Mucosa of rectum (tissue), 2 donors: Measurements from ENCODE around the gene HCFC1R1.

Experiments
- H3K27ac ChIP-seq, 2 donors: one replicate each; pipeline ENCODE4 v1.7.0; 2013; ENCODE audit warnings: inconsistent platforms in 2 of 2, low read depth in 2 of 2, low read length in 2 of 2
- H3K27me3 ChIP-seq, 2 donors: one replicate each; pipeline ENCODE4 v1.7.0; 2013; ENCODE audit warnings: low read length in 2 of 2; ENCODE audit not compliant: control insufficient read depth in 2 of 2, insufficient read depth in 2 of 2
- H3K36me3 ChIP-seq, 2 donors: one replicate each; pipeline ENCODE4 v1.7.0; 2013; ENCODE audit warnings: low read length in 2 of 2; ENCODE audit not compliant: control insufficient read depth in 2 of 2, insufficient read depth in 2 of 2
- H3K4me1 ChIP-seq, 2 donors: one replicate each; pipeline ENCODE4 v1.7.0; 2013; ENCODE audit warnings: low read length in 2 of 2, mild to moderate bottlenecking in 1 of 2; ENCODE audit not compliant: control insufficient read depth in 2 of 2, insufficient read depth in 2 of 2
- H3K4me3 ChIP-seq, 2 donors: one replicate each; pipeline ENCODE4 v1.7.0; 2013; ENCODE audit warnings: low read length in 2 of 2
- H3K9ac ChIP-seq, 2 donors: one replicate each; pipeline ENCODE4 v1.7.0; 2013; ENCODE audit warnings: low read length in 2 of 2, low read depth in 1 of 2, mild to moderate bottlenecking in 1 of 2
- H3K9me3 ChIP-seq, 2 donors: one replicate each; pipeline ENCODE4 v1.7.0; 2013; ENCODE audit warnings: low read length in 2 of 2; ENCODE audit not compliant: control insufficient read depth in 2 of 2
- donor health status: healthy.
- donor health status: Normal muscosa, but diverticular disease.

The HCFC1R1 gene

GRCh38 chr16:3049921-3050481 lies 26.3 kb upstream of the HCFC1R1 start:
- Histone ChIP-seq H3K4me1 (peaks cover 0 to 6% of the 10 kb centered on the region in 2 donors), H3K9me3 (no peaks in the 10 kb centered on the region), H3K27ac (no peak overlapping the region), H3K36me3 (no peaks in the 10 kb centered on the region), H3K9ac (no peak overlapping the region), H3K27me3 (peaks cover 19 to 30% of the 10 kb centered on the region in 2 donors), H3K4me3 (no peak overlapping the region)

DNA sequence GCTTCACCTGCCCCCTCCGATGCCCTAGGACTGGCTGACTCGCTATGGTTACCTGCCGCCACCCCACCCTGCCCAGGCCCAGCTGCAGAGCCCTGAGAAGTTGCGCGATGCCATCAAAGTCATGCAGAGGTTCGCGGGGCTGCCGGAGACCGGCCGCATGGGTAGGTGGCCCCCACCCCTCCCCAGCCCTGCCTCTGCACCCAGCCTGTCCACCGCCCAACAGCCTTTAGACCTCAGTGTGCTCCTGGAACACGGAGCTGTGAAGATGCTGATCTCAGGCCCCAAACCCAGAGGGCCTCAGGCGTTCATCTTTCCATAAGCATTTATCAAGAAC lies 23.6 kb upstream of the HCFC1R1 start:
- Histone ChIP-seq H3K4me3 (peak overlapping the region in 1 of 2 donors; percentile 31), H3K36me3 (no peaks in the 10 kb centered on the region), H3K9ac (no peak overlapping the region), H3K9me3 (no peaks in the 10 kb centered on the region), H3K27ac (no peak overlapping the region), H3K4me1 (peaks cover 0 to 6% of the 10 kb centered on the region in 2 donors), H3K27me3 (peaks cover 25 to 50% of the 10 kb centered on the region in 2 donors)

DNA sequence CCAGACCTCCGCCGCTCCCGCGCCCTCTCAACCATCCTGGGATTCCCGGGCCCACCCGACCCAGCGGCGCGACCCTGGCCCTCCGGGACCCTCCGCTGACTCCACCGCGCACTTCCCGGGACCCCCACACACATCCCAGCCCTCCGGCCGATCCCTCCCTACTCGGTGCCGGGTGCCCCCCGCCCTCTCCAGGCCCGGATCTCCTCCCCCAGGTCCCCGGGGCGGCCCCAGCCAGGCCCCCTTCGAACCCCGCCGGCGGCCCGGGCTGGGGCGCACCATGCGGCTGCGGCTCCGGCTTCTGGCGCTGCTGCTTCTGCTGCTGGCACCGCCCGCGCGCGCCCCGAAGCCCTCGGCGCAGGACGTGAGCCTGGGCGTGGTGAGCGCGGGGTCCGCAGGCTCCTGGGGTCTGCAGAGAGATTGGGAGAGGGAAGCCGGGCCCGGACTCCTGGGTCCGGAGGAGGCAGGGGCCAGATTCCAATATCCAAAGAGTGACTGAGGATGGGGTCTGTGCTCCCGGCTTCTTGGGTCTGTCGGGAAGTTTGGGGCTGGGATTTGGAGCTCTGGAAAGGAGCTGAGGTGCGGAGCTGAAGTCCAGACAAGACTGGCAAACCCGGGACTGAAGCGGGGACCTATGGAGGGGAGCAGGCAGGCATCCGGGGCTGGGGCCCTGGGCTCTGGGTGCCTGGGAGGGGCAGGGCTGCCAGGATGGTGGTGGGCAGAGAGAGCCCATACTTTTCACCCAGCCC lies 23.1 kb upstream of the HCFC1R1 start:
- peak overlapping the region in 1 of 2 donors; percentile 31 for H3K4me3 ChIP-seq
- H3K9me3 ChIP-seq, result no peaks in the 10 kb centered on the region
- H3K27me3 ChIP-seq, result peaks cover 25 to 50% of the 10 kb centered on the region in 2 donors
- H3K4me1 ChIP-seq, result peaks cover 0 to 6% of the 10 kb centered on the region in 2 donors
- peak overlapping the region in 1 of 2 donors; percentile 32 for H3K27ac ChIP-seq
- peak overlapping the region in 1 of 2 donors; percentile 12 for H3K9ac ChIP-seq
- H3K36me3 ChIP-seq, result no peaks in the 10 kb centered on the region

GRCh38 chr16:3045758-3046640 lies 22.3 kb upstream of the HCFC1R1 start, which contains the start of gene MMP25:
TSS of gene MMP25 (plus strand) at chr16:3046561. CDS start at chr16:3046918, 357 bp downstream.
- Histone ChIP-seq H3K9me3 (no peaks in the 10 kb centered on the region), H3K27ac (peak within 1 kb of the TSS in 1 of 2 donors; percentile 32), H3K4me1 (peaks cover 0 to 6% of the 10 kb centered on the region in 2 donors), H3K27me3 (peaks cover 25 to 50% of the 10 kb centered on the region in 2 donors), H3K36me3 (no peaks in the 10 kb centered on the region), H3K9ac (peak within 1 kb of the TSS in 1 of 2 donors; percentile 43), H3K4me3 (peak within 1 kb of the TSS; percentile 27 to 62)

GRCh38 chr16:3044708-3045107 lies 21.0 kb upstream of the HCFC1R1 start:
- Histone ChIP-seq H3K27me3 (peaks cover 26 to 49% of the 10 kb centered on the region in 2 donors), H3K4me3 (no peak overlapping the region), H3K9ac (no peak overlapping the region), H3K27ac (no peak overlapping the region), H3K4me1 (peaks cover 0 to 6% of the 10 kb centered on the region in 2 donors), H3K36me3 (no peaks in the 10 kb centered on the region), H3K9me3 (no peaks in the 10 kb centered on the region)

DNA sequence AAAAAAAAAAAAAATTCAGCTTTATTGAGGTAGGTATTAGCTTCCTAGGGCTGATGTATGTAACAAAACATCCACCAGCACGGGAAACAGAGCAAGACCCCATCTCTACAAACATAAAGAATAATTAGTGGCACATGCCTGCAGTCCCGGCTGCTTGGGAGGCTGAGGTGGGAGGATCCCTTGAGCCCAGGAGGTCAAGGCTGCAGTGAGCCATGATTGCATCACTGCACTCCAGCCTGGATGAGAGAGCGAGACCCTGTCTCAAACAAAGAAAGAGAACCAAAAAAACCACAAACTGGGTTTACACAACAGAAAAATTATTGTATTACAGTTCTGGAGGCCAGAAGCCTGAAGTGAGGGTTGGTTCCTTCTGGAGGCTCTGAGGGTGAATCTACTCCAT lies 18.6 kb upstream of the HCFC1R1 start:
- Histone ChIP-seq H3K4me3 (no peak overlapping the region), H3K9ac (no peak overlapping the region), H3K27me3 (peaks cover 23 to 42% of the 10 kb centered on the region in 2 donors), H3K27ac (no peak overlapping the region), H3K36me3 (no peaks in the 10 kb centered on the region), H3K9me3 (no peaks in the 10 kb centered on the region), H3K4me1 (peaks cover 13 to 24% of the 10 kb centered on the region in 2 donors)

- peak overlapping the region; percentile 31 to 55 for H3K4me3 ChIP-seq
- H3K4me1 ChIP-seq, result peaks cover 22 to 28% of the 10 kb centered on the region in 2 donors
These were observed 15.2 kb upstream of the HCFC1R1 start for GRCh38 chr16:3038896-3039295.

DNA sequence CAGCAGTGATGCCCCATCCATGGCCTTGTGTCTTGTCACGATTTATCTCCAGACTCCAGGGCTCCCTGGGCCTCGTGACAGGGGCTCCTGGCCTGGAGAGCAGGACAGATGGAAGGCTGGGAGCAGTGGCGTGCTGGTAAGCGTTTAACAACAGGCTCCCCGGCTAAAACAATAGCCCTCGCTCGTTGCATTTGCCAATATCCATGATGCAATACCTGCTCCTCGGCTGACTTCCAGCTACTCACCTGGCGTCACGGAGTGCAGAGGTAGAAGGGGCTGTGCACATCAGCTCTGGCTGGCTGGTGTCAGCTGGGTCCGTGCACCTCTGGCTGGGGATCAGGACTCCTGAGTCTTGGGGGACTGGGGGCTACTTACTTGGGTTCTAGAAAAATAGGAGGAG lies 14.5 kb upstream of the HCFC1R1 start:
- peaks cover 19 to 24% of the 10 kb centered on the region in 2 donors for H3K27me3 ChIP-seq

More at GRCh38 chr16:3038896-3039295, 15.2 kb upstream of the HCFC1R1 start:
- Histone ChIP-seq H3K9ac (peak overlapping the region in 1 of 2 donors; percentile 68), H3K36me3 (no peaks in the 10 kb centered on the region), H3K9me3 (no peaks in the 10 kb centered on the region), H3K27me3 (peaks cover 23 to 25% of the 10 kb centered on the region in 2 donors), H3K27ac (peak overlapping the region; percentile 76 to 91)

GRCh38 chr16:3036726-3037315 lies 13.1 kb upstream of the HCFC1R1 start, which contains the start of gene BICDL2:
TSS of gene BICDL2 (minus strand) at chr16:3036944. CDS start at chr16:3035496, 1,448 bp downstream.
- Histone ChIP-seq H3K9me3 (no peaks in the 10 kb centered on the region), H3K4me3 (peak within 1 kb of the TSS; percentile 69 to 74), H3K4me1 (peaks cover 22 to 28% of the 10 kb centered on the region in 2 donors), H3K27me3 (peaks cover 14 to 23% of the 10 kb centered on the region in 2 donors), H3K36me3 (no peaks in the 10 kb centered on the region), H3K27ac (peak within 1 kb of the TSS; percentile 82 to 86), H3K9ac (peak within 1 kb of the TSS; percentile 61 to 83)

More for the DNA sequence above, 14.5 kb upstream of the HCFC1R1 start:
- Histone ChIP-seq H3K9me3 (no peaks in the 10 kb centered on the region), H3K36me3 (no peaks in the 10 kb centered on the region), H3K27ac (peak overlapping the region; percentile 76 to 91), H3K4me1 (peaks cover 22 to 28% of the 10 kb centered on the region in 2 donors), H3K4me3 (peak overlapping the region in 1 of 2 donors; percentile 31), H3K9ac (peak overlapping the region in 1 of 2 donors; percentile 68)
